ENCODE data around the gene EMC6. TPM values are rescaled to one million over a fixed set of nuclear protein-coding genes. Genes with fewer than 3 reads are reported as not detected.

The EMC6 gene
- total RNA-seq, 1 experiment from 2014 or later, result 56.5 TPM

GRCh38 chr17:3688027-3688553 lies 19.5 kb downstream of the EMC6 start:
- Histone ChIP-seq H3K9me2 (replicated peaks; ENCODE audit: low read length) (no peaks in the 10 kb centered on the region), H3K4me1 (ENCODE audit: insufficient read depth, low read length) (no peaks in the 10 kb centered on the region), H3K79me2 (ENCODE audit: low read length) (no peaks in the 10 kb centered on the region), H3K36me3 (ENCODE audit: low read depth, low read length) (no peaks in the 10 kb centered on the region; the same call in 1 of the 2 replicates), H3F3A (ENCODE audit: low read length, unreplicated experiment) (no peaks in the 10 kb centered on the region), H3K4me3 (ENCODE audit: low read length) (no peak overlapping the region), H3K9ac (ENCODE audit: low read length) (no peak overlapping the region), H3K27me3 (ENCODE audit: low read length) (no peaks in the 10 kb centered on the region), H3K9me3 (ENCODE audit: low read length) (no peaks in the 10 kb centered on the region), H3K27ac (ENCODE audit: low read length) (no peak overlapping the region), H2AFZ (ENCODE audit: low read length) (no peak overlapping the region), H3K4me2 (ENCODE audit: low read length) (no peak overlapping the region), H4K20me1 (ENCODE audit: low read length) (no peaks in the 10 kb centered on the region)
- intact Hi-C loops (cut with micrococcal nuclease), result no loop called here
- no TSS peak for BruUV-seq (replicated peaks)
- ATAC-seq (no peak), DNase-seq (no peak)
- ChIA-PET CTCF (no interaction called here), POLR2A (ENCODE audit: unreplicated experiment) (no interaction called here)
- TF ChIP-seq CTCF (conservative IDR thresholded peaks at IDR 0.05; ENCODE audit: low read depth, low read length) (no peak), EZH2phosphoT487 (IDR thresholded peaks at IDR 0.05; ENCODE audit: borderline replicate concordance, low read length) (no peak), EZH2 (IDR thresholded peaks at IDR 0.05; ENCODE audit: low read length, unreplicated experiment) (no peak)

- ATAC-seq, result no peak
- H3K9me2 ChIP-seq (replicated peaks; ENCODE audit: low read length), result no peaks in the 10 kb centered on the region
- H3K79me2 ChIP-seq (ENCODE audit: low read length), result no peaks in the 10 kb centered on the region
- no peaks in the 10 kb centered on the region for H3K4me1 ChIP-seq (ENCODE audit: insufficient read depth, low read length)
- no peaks in the 10 kb centered on the region for H3F3A ChIP-seq (ENCODE audit: low read length, unreplicated experiment)
- H4K20me1 ChIP-seq (ENCODE audit: low read length), result no peaks in the 10 kb centered on the region
- H2AFZ ChIP-seq (ENCODE audit: low read length), result no peak overlapping the region
- TF ChIP-seq CTCF (conservative IDR thresholded peaks at IDR 0.05; ENCODE audit: low read depth, low read length), result no peak
- no peak for TF ChIP-seq EZH2 (IDR thresholded peaks at IDR 0.05; ENCODE audit: low read length, unreplicated experiment)
- CTCF ChIA-PET, result no interaction called here
- no peak overlapping the region for H3K4me3 ChIP-seq (ENCODE audit: low read length)
- H3K9ac ChIP-seq (ENCODE audit: low read length), result no peak overlapping the region
- BruUV-seq (replicated peaks), result no TSS peak
- POLR2A ChIA-PET (ENCODE audit: unreplicated experiment), result no interaction called here
- no peak for DNase-seq
- no peaks in the 10 kb centered on the region for H3K36me3 ChIP-seq (ENCODE audit: low read depth, low read length)
- H3K27ac ChIP-seq (ENCODE audit: low read length), result no peak overlapping the region
- no peaks in the 10 kb centered on the region for H3K27me3 ChIP-seq (ENCODE audit: low read length)
- H3K4me2 ChIP-seq (ENCODE audit: low read length), result no peak overlapping the region
- intact Hi-C loops (cut with micrococcal nuclease), result no loop called here
- H3K9me3 ChIP-seq (ENCODE audit: low read length), result no peaks in the 10 kb centered on the region
Measured at GRCh38 chr17:3688852-3689261, 20.2 kb downstream of the EMC6 start.

GRCh38 chr17:3689262-3690093 lies 20.9 kb downstream of the EMC6 start:
- POLR2A ChIA-PET (ENCODE audit: unreplicated experiment), result no interaction called here
- DNase-seq (no peak), ATAC-seq (no peak)
- Histone ChIP-seq H3K9ac (ENCODE audit: low read length) (no peak overlapping the region), H3K9me3 (ENCODE audit: low read length) (no peaks in the 10 kb centered on the region), H2AFZ (ENCODE audit: low read length) (no peak overlapping the region), H3K27me3 (ENCODE audit: low read length) (no peaks in the 10 kb centered on the region), H4K20me1 (ENCODE audit: low read length) (no peaks in the 10 kb centered on the region), H3K4me3 (ENCODE audit: low read length) (no peak overlapping the region), H3K27ac (ENCODE audit: low read length) (no peak overlapping the region), H3K4me2 (ENCODE audit: low read length) (no peak overlapping the region), H3K79me2 (ENCODE audit: low read length) (0 out of 2 replicates have a peak, but pooled peaks cover 1% of the 10 kb centered on the region), H3K9me2 (replicated peaks; ENCODE audit: low read length) (no peaks in the 10 kb centered on the region), H3F3A (ENCODE audit: low read length, unreplicated experiment) (no peaks in the 10 kb centered on the region), H3K4me1 (ENCODE audit: insufficient read depth, low read length) (no peaks in the 10 kb centered on the region), H3K36me3 (ENCODE audit: low read depth, low read length) (no peaks in the 10 kb centered on the region)
- TF ChIP-seq CTCF (conservative IDR thresholded peaks at IDR 0.05; ENCODE audit: low read depth, low read length) (no peak), EZH2 (IDR thresholded peaks at IDR 0.05; ENCODE audit: low read length, unreplicated experiment) (no peak), EZH2phosphoT487 (IDR thresholded peaks at IDR 0.05; ENCODE audit: borderline replicate concordance, low read length) (no peak)
- intact Hi-C loops (cut with micrococcal nuclease), result no loop called here
- CTCF ChIA-PET, result no interaction called here
- no TSS peak for BruUV-seq (replicated peaks)
